ENCODE results near the gene SUMF2.
A peak's percentile ranks its signal among the peaks of the same experiment; 100 is the strongest.
"Not testable (repeated sequence)": the region's sequence is repeated elsewhere in the genome, so short reads cannot be mapped to it uniquely, and the experiment has no call there.

The SUMF2 gene

DNA sequence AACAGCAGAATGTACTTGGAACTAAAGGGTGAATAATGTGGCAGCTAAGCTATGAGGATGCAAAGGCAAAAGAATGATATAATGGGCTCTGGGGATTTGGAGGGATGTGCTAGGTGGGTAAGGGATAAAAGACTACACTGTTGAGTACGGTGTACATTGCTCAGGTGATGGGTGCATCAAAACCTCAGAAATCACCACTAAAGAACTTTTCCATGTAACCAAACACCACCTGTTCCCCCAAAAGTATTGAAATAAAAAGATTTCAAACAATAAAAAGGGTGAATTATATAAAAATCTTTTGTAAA lies 43.8 kb downstream of the SUMF2 start:
- no peak for DNase-seq
- Mint-ChIP-seq H3K9me3 (peaks cover 5% of the 10 kb centered on the region), H3K36me3 (ENCODE audit: low read depth) (peaks cover 44% of the 10 kb centered on the region), H3K27ac (peak overlapping the region; percentile 99), H3K4me3 (peak overlapping the region; percentile 97), H3K27me3 (no peaks in the 10 kb centered on the region), H3K4me1 (ENCODE audit: low read depth) (peaks cover 36% of the 10 kb centered on the region)

DNA sequence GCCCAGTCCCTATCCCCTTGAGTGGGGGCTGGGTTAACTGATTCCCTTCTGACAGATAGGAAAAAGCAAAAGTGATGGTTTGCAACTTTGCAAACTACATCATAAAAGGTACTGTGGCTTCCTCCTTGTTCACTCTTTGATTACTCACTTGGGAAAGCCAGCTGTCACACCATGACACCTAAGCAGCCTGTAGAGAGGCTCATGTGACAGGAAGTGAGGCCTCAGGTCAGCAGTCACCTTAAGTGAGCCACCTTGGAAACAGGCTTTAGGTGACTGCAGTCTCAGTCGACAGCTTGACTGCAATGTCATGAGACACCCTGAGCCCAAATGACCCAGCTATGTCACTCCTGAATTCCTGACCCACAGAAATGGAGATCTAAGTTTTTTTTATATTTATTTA lies 46.5 kb downstream of the SUMF2 start:
- Mint-ChIP-seq H3K4me1 (ENCODE audit: low read depth) (peaks cover 21% of the 10 kb centered on the region), H3K36me3 (ENCODE audit: low read depth) (peaks cover 18% of the 10 kb centered on the region), H3K27me3 (peaks cover 9% of the 10 kb centered on the region), H3K9me3 (peaks cover 5% of the 10 kb centered on the region), H3K27ac (peak overlapping the region; percentile 55), H3K4me3 (no peak overlapping the region)
- DNase-seq: no peak

DNA sequence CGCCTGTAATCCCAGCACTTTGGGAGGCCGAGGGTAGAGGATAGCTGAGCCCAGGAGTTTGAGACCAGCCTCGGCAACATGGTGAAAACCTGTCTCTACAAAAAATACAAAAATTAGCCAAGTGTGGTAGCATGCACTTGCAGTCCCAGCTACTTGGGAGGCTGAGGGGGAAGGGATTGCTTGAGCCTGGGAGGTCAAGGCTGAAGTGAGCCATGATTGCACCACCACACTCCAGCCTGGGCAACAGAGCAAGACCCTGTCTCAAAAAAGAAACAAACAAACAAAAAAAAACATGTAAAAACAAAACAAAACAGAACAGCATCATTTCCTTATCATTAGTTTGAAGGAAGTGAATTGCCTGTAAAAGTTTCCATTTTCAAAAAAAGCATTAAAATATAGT lies 48.2 kb downstream of the SUMF2 start:
- Mint-ChIP-seq H3K4me1 (ENCODE audit: low read depth) (peaks cover 12% of the 10 kb centered on the region), H3K27me3 (peaks cover 22% of the 10 kb centered on the region)
- H3K4me3 Mint-ChIP-seq; DNase-seq; H3K27ac Mint-ChIP-seq; H3K36me3 Mint-ChIP-seq (ENCODE audit: low read depth); H3K9me3 Mint-ChIP-seq: not testable (repeated sequence)

DNA sequence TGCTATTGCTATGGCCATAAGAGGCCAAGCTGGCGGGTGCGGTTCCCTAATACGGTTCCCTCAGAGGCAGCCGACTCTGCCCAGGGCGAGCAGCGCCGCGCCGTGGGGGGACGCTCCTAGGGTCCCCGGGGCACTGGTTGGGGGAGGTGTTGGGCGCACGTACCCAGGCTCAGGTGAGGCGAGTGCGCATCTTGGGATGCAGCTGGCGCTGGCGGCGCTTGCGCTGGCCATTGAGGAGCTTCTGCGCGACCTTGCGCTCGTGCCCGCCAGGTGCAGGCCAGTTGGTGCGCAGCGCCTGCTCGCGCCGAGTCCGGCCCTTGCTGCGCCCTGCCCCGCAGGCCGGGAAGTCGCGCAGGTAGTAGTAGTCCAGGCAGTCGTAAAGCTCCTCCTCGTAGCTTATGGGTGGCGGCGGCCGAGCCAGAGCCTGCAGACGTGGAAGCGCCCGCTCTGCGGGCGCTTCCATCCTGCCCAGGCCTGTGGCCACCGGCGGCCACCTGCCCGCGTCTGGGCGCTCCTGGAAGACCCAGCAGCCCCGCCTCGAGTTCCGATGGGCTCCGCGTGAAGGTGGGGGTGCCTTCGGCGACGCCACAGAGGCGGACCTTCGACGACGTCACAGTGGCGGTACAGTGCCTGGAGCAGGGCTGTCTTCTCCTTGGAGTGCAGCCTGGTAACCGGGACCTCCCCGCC lies 51.9 kb downstream of the SUMF2 start, which contains the start of gene NUPR2:
Gene NUPR2 (minus strand): TSS at position 566 of the 687 bp plus-strand sequence. CDS start 103 bp downstream, at position 463.
- Mint-ChIP-seq H3K9me3 (no peaks in the 10 kb centered on the region), H3K4me3 (no peak within 1 kb of the TSS), H3K36me3 (ENCODE audit: low read depth) (no peaks in the 10 kb centered on the region), H3K4me1 (ENCODE audit: low read depth) (no peaks in the 10 kb centered on the region), H3K27me3 (peaks cover 38% of the 10 kb centered on the region), H3K27ac (no peak within 1 kb of the TSS)
- no peak for DNase-seq

DNA sequence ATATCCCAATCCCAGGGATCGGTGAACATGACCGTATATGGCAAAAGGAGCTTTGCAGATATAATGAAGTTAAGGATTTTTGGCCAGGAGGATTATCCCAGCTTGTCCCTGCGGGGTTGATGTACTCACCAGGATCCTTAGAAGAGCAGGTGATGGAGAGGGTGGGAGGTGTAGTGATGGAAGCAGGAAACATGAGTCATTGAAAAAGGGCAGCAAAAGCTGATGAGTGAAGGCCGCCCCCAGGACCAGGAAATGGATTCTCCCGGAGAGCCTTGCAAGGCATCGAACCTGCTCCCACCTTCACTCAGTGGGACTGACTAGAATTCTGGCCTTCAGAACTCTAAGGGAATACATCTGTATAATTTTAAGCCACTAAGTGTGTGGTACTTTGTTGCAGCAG lies 57.4 kb downstream of the SUMF2 start:
- no peak overlapping the region for H3K4me3 Mint-ChIP-seq
- peaks cover 23% of the 10 kb centered on the region for H3K27me3 Mint-ChIP-seq
- no peak overlapping the region for H3K27ac Mint-ChIP-seq
- no peaks in the 10 kb centered on the region for H3K9me3 Mint-ChIP-seq
- H3K36me3 Mint-ChIP-seq (ENCODE audit: low read depth): no peaks in the 10 kb centered on the region
- DNase-seq: no peak
- no peaks in the 10 kb centered on the region for H3K4me1 Mint-ChIP-seq (ENCODE audit: low read depth)

DNA sequence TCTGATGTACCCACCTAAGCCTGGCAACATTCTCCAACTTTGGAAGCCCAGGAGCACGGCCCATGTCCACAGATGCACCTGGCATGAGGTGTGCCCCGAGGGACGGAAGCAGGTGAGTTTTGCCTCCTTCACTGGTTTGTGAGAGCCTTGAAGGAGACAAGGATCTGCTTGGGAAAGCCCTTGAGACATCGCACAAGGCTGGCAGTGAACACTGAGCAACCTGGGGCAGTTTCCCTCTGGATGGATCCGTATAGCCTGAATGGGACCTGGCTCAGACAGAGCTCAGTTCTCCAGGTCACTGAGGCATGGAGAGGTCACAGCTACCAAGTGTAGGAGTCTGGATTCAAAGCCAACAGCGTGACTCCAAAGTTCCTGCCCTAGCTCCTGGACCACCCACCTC lies 60.9 kb downstream of the SUMF2 start:
- no peak overlapping the region for H3K4me3 Mint-ChIP-seq
- no peaks in the 10 kb centered on the region for H3K9me3 Mint-ChIP-seq
- H3K27me3 Mint-ChIP-seq: no peaks in the 10 kb centered on the region
- no peak overlapping the region for H3K27ac Mint-ChIP-seq
- no peak for DNase-seq
- H3K4me1 Mint-ChIP-seq (ENCODE audit: low read depth): no peaks in the 10 kb centered on the region
- H3K36me3 Mint-ChIP-seq (ENCODE audit: low read depth): no peaks in the 10 kb centered on the region

DNA sequence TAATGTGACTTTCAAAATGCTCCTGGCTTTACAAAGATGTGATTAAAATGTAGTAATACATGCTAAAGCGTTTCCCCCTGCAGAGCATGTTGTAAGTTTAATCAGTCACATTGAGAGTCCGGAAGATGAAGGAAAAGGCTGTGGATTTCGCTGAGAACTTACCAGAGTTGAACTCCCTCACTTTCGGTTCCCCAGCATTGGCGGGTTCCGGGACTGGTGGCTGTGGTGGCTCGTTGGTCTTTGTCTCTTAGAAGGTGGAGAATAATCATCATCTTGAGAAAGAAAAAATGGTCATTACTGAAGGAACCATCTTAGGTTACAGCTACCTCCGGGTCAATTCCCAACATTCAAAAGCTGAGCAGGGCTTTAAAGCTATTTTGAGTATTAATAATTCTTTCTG lies 61.7 kb downstream of the SUMF2 start:
- H3K4me3 Mint-ChIP-seq: no peak overlapping the region
- no peaks in the 10 kb centered on the region for H3K4me1 Mint-ChIP-seq (ENCODE audit: low read depth)
- H3K9me3 Mint-ChIP-seq: no peaks in the 10 kb centered on the region
- H3K36me3 Mint-ChIP-seq (ENCODE audit: low read depth): no peaks in the 10 kb centered on the region
- no peaks in the 10 kb centered on the region for H3K27me3 Mint-ChIP-seq
- H3K27ac Mint-ChIP-seq: no peak overlapping the region
- DNase-seq: no peak

DNA sequence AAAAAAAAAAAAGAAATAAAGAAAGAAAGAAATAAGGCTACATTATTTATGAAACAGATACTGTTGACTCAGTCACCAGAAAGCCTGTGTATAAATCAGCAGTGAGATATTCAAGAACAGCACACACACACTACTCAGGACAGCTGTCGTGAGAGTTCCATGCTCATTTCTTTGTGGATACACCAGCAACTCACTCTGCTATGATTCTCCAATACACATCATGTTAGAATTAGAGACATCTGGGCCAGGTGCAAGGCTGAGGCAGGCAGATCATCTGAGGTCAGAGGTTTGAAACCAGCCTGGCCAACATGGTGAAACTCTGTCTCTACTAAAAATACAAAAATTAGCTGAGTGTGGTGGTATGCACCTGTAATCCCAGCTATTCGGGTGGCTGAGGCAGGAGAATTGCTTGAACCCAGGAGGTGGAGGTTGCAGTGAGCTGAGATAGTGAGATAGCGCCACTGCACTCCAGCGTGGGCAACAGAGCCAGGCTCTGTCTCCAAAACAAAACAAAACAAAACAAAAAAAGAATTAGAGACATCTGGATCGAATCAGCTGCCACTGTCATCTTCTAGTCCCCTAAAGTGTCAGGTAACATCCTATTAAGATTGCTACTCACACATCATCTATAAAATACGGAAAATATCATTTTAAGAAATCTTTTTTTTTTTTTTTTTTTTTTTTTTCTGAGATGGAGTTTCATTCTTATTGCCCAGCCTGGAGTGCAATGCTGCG lies 63.3 kb downstream of the SUMF2 start:
- H3K27me3 Mint-ChIP-seq: no peaks in the 10 kb centered on the region
- no peaks in the 10 kb centered on the region for H3K4me1 Mint-ChIP-seq (ENCODE audit: low read depth)
- H3K9me3 Mint-ChIP-seq: no peaks in the 10 kb centered on the region
- no peak overlapping the region for H3K27ac Mint-ChIP-seq
- H3K4me3 Mint-ChIP-seq: no peak overlapping the region
- no peak for DNase-seq
- no peaks in the 10 kb centered on the region for H3K36me3 Mint-ChIP-seq (ENCODE audit: low read depth)

Measured in activated T-cell treated with anti-CD3 and anti-CD28 coated beads, Interleukin-2, amount 50 U/mL, for 24 hours (primary cell).